ENCODE results near the gene CARD8.

DNA sequence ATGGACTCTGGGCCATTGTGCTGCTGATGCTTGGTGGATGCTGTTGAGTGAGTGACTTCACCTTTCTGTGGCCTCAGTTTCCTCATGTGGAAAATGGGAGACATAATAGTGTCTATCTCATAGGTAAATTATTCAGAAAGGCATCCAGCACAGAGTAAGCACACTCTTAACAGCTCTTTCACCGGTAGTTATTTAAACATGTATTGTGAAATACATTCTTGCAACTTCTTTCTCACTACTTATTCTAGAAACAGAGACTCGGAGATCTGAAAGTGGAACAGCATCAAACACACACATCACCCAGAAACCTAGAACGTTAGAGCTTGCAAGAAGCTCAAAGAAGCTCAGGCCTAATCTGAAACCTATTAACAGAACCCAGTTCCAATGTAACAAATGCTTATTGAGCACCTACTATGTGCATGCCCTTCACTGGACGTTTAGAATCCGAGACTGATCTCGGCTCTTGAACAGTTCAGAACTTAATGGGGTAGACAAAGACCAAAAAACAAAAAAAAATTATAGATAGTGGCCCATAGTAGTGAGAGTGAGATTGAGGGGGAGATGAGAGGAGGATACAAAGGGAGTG is 81.2 kb downstream of the CARD8 start:
- TF ChIP-seq CTCF (IDR thresholded peaks at IDR 0.05): no peak
- TF ChIP-seq POLR2A (IDR thresholded peaks at IDR 0.05): no peak

All from tibial nerve (tissue), 3 donors.